ENCODE data around the gene INTS15. TPM values are rescaled to one million over a fixed set of nuclear protein-coding genes. Genes with fewer than 3 reads are reported as not detected.

INTS15 gene
- total and polyA plus RNA-seq, 10 of the 15 experiments (the other 5 are each of a cell fraction or from before 2014, with no cell fraction given): 0.89 to 28.2 (median 16.8) TPM

- FAIRE-seq (no peak), ATAC-seq (no peak), DNase-seq (ENCODE audit: low read depth, low spot score) (no peak)
- ChIA-PET RAD21 (ENCODE audit: unreplicated experiment) (no interaction called here), POLR2A (interaction anchor here (0.6 kb wide), 1 partner anchor 29 kb away, joined by 7 read pairs; no protein-coding TSS in a partner anchor), SMC1A (ENCODE audit: uncharacterized antibody, unreplicated experiment) (no interaction called here), CTCF (no interaction called here)
- no peak overlapping the region for H3K9ac ChIP-seq (ENCODE audit: control insufficient read depth, insufficient read depth, low read length)
- no peak for TF ChIP-seq BACH1 (IDR thresholded peaks at IDR 0.05; ENCODE audit: borderline replicate concordance)
- no peak for TF ChIP-seq IRF4 (IDR thresholded peaks at IDR 0.05; ENCODE audit: low read depth, low read length)
- TF ChIP-seq CBX5 (IDR thresholded peaks at IDR 0.05; ENCODE audit: low read depth): no peak
- TF ChIP-seq IRF5 (IDR thresholded peaks at IDR 0.05; ENCODE audit: borderline replicate concordance): no peak
- TF ChIP-seq RUNX3 (IDR thresholded peaks at IDR 0.05; ENCODE audit: low read length): no peak
- TF ChIP-seq MEF2B (IDR thresholded peaks at IDR 0.05; ENCODE audit: partially characterized antibody, poor library complexity, severe bottlenecking): no peak
- 94% methylated on average over 58 of the region's 67 CpGs for WGBS (ENCODE audit: insufficient coverage, insufficient replicate concordance, low lambda C conversion rate, missing lambda C conversion rate)
- no peaks in the 10 kb centered on the region; a peak in 2 of 4 replicates for H3K27me3 ChIP-seq (replicated peaks in 1 of 2; ENCODE audit: control insufficient read depth in 2 of 2, insufficient read depth in 2 of 2, low read length in 1 of 2)
- no peak overlapping the region for H3K4me2 ChIP-seq (ENCODE audit: control insufficient read depth, insufficient read depth)
- in situ Hi-C loops (cut with MboI): no loop called here
- H2AFZ ChIP-seq (ENCODE audit: control insufficient read depth, low read depth, low read length): no peak overlapping the region
- H3K36me3 ChIP-seq (ENCODE audit: control insufficient read depth in 2 of 2, insufficient read depth in 2 of 2, low read length in 1 of 2): no peaks in the 10 kb centered on the region
- intact Hi-C loops (cut with micrococcal nuclease; ENCODE audit: unreplicated experiment): no loop called here
- H3K4me3 ChIP-seq: no peak overlapping the region
- no peaks in the 10 kb centered on the region for H3K9me3 ChIP-seq (replicated peaks; ENCODE audit: control insufficient read depth, insufficient read depth, low read length)
- BruUV-seq (replicated peaks): no TSS peak
- no peaks in the 10 kb centered on the region for H3K79me2 ChIP-seq (ENCODE audit: control insufficient read depth, insufficient read depth, low read length)
- H4K20me1 ChIP-seq (ENCODE audit: control insufficient read depth, insufficient read depth): no peaks in the 10 kb centered on the region
- peaks cover 25% of the 10 kb centered on the region for H3K4me1 ChIP-seq (ENCODE audit: control insufficient read depth, insufficient read depth, low read length)
- no peak overlapping the region for H3K27ac ChIP-seq (ENCODE audit: control insufficient read depth, insufficient read depth)
Measured at GRCh38 chr7:6622134-6622710, 32.4 kb downstream of the INTS15 start.
